ENCODE results near the gene NEDD4L. TPM values are rescaled to one million over a fixed set of nuclear protein-coding genes. Genes with fewer than 3 reads are reported as not detected.

The NEDD4L gene
- total RNA-seq, 4 donors from 2014 or later: 32.5 to 65.6 (median 43.4) TPM

- TF ChIP-seq CTCF (IDR thresholded peaks at IDR 0.05; ENCODE audit: low read depth): no peak
Measured at GRCh38 chr18:58307441-58307840, 263.4 kb downstream of the NEDD4L start.

DNA sequence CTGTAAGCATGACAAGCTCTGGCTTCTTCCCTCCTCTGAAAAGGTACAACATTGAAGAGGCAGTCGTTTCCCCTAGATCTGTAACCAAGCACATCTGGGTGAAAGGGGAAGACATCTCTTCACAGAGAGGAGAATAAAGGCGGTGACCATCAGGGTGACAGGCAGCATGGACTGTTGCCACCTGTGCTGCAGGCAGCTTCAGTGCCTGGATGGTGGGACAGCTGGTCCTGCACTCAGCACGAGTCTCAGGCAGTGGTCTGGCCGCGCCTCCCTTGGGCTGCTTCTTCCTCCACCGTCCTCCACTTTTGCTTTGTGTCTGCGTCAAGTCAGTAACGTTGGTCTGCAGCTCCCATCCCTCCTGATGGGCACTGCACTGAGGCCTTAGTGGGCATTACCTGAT, 264.4 kb downstream of the NEDD4L start:
- no peak for TF ChIP-seq CTCF (IDR thresholded peaks at IDR 0.05; ENCODE audit: low read depth)

- no peak for TF ChIP-seq CTCF (IDR thresholded peaks at IDR 0.05; ENCODE audit: low read depth)
Measured at GRCh38 chr18:58309099-58309498, 265.1 kb downstream of the NEDD4L start.

GRCh38 chr18:58309610-58310239, 265.7 kb downstream of the NEDD4L start:
- no peak for TF ChIP-seq CTCF (IDR thresholded peaks at IDR 0.05; ENCODE audit: low read depth)

DNA sequence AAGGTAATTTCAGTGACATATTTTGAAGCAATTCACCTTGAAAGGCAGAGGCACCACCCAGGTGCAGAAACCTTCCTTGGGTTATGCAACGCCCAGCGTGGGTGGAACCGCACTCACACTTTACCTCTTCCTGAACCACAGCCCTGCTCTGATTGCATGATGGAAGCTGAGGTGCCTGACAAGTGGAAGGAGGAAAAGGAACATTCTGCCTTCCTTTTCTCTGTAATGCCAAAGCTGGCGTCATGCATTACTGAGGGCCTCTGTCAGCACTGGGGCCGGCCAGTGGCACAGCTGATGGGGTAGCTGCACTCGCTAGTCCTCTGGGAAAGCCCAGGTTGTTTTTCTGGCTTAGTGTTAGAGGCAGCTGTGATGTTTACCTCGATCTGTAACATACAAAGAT, 266.5 kb downstream of the NEDD4L start:
- no peak for TF ChIP-seq CTCF (IDR thresholded peaks at IDR 0.05; ENCODE audit: low read depth)

GRCh38 chr18:58311390-58311789, 267.4 kb downstream of the NEDD4L start:
- TF ChIP-seq CTCF (IDR thresholded peaks at IDR 0.05; ENCODE audit: low read depth): no peak

- no peak for TF ChIP-seq CTCF (IDR thresholded peaks at IDR 0.05; ENCODE audit: low read depth)
Measured at GRCh38 chr18:58313491-58314032, 269.5 kb downstream of the NEDD4L start.
